HepG2 (cell line): ENCODE data around the gene GPC6. TPM values are rescaled to one million over a fixed set of nuclear protein-coding genes. Genes with fewer than 3 reads are reported as not detected.

Experiments
- ATAC-seq: fragments of 200-7000 bp; cut with Tn5 transposase; 3 replicates; pipeline ENCODE4 v1.9.1; 2020; ENCODE audit warnings: mild to moderate bottlenecking, moderate library complexity
- BruUV-seq: library from RNA; stranded (reverse); fragments of 400-500 nt; replicated peaks from 2 replicates; lab custom pipeline; 2021; lab: Mats Ljungman, UMichigan
- CTCF ChIA-PET: fragments of 300-600 bp; formaldehyde crosslinking; extraction: SDS; loops from one replicate; lab custom pipeline; 2021; ENCODE audit warnings: low total read pairs, inconsistent platforms, low intra/inter-chr PET ratio; lab: Yijun Ruan, JAX
- POLR2A ChIA-PET: fragments of 350-600 bp; sonication (Branson Sonifier 250); formaldehyde crosslinking; loops from one replicate; lab custom pipeline; 2020; ENCODE audit warnings: antibody characterized with exemption, inconsistent platforms; lab: Yijun Ruan, JAX
- DNase-seq: peaks from one replicate; pipeline ENCODE4 v3.0.0-alpha.2; 2015; ENCODE audit warnings: low spot score
- FAIRE-seq: peaks from 3 replicates; lab custom pipeline; 2011; peaks lifted over from hg19 to GRCh38; lab: Jason Lieb, UNC
- H2AFZ ChIP-seq: one replicate; pipeline ENCODE4 v1.6.1; 2011; ENCODE audit warnings: low read length, inconsistent platforms
- H3K27ac ChIP-seq: fragments of 300-600 bp; 3 replicates; pipeline ENCODE4 v1.8.0; 2011; ENCODE audit warnings: mixed run types, mild to moderate bottlenecking, mixed read lengths, low read length, inconsistent platforms; ENCODE audit not compliant: insufficient read depth; ENCODE audit errors: extremely low read length
- H3K27me3 ChIP-seq, 2 experiments: fragments of 200-600 bp in 1 of 2; 2 replicates in 1 of 2; 3 replicates in 1 of 2; pipeline versions ENCODE4 v1.6.0 to v1.8.0; 2011; ENCODE audit warnings: low read length in 2 of 2, mild to moderate bottlenecking in 2 of 2, moderate library complexity in 2 of 2, inconsistent platforms in 1 of 2; ENCODE audit not compliant: insufficient read depth in 2 of 2, control insufficient read depth in 1 of 2
- H3K36me3 ChIP-seq, 2 experiments: fragments of 200-600 bp in 1 of 2; replicated peaks in 1 of 2; 2 replicates in 1 of 2; 3 replicates in 1 of 2; pipeline versions ENCODE4 v1.5.1 to v1.8.0; 2011; ENCODE audit warnings: low read length in 2 of 2, inconsistent platforms in 1 of 2; ENCODE audit not compliant: insufficient read depth in 2 of 2, control insufficient read depth in 1 of 2
- H3K4me1 ChIP-seq: 2 replicates; pipeline ENCODE4 v1.5.1; 2012; ENCODE audit warnings: low read length, inconsistent platforms; ENCODE audit not compliant: insufficient read depth
- H3K4me2 ChIP-seq: 2 replicates; pipeline ENCODE4 v1.6.0; 2011; ENCODE audit warnings: low read depth, low read length, inconsistent platforms
- H3K4me3 ChIP-seq, 3 experiments: fragments of 200-600 bp in 1 of 3; sonication (generic), shearing (Covaris generic) in 1 of 3; replicated peaks in 1 of 3; 2 replicates each; pipeline ENCODE4 v1.5.1; 2011 to 2016; ENCODE audit warnings: low read length in 3 of 3, inconsistent platforms in 2 of 3, low read depth in 2 of 3, mild to moderate bottlenecking in 2 of 3, control low read depth in 1 of 3, mixed read lengths in 1 of 3; ENCODE audit not compliant: insufficient read depth in 1 of 3
- H3K79me2 ChIP-seq: one replicate; pipeline ENCODE4 v1.6.1; 2011; ENCODE audit warnings: low read length, inconsistent platforms; ENCODE audit not compliant: insufficient read depth
- H3K9ac ChIP-seq: 2 replicates; pipeline ENCODE4 v1.6.0; 2011; ENCODE audit warnings: mild to moderate bottlenecking, low read depth, low read length, inconsistent platforms; ENCODE audit not compliant: insufficient read depth
- H3K9me3 ChIP-seq: 2 replicates; pipeline ENCODE4 v1.5.1; 2012; ENCODE audit warnings: mild to moderate bottlenecking, low read length
- H4K20me1 ChIP-seq: 2 replicates; pipeline ENCODE4 v1.6.0; 2011; ENCODE audit warnings: inconsistent platforms, mild to moderate bottlenecking, low read length, moderate library complexity; ENCODE audit not compliant: insufficient read depth
- BCL6 ChIP-seq: IDR thresholded peaks from 2 replicates; pipeline ENCODE4 v1.6.1; 2016; ENCODE audit warnings: missing genetic modification reagents, missing compliant biosample characterization
- CAMTA2 ChIP-seq: sonication (generic); formaldehyde crosslinking; IDR thresholded peaks from 2 replicates; pipeline ENCODE4 v1.4.0; 2020; ENCODE audit warnings: mild to moderate bottlenecking, missing genetic modification reagents, borderline replicate concordance
- FOXK1 ChIP-seq: sonication (generic); formaldehyde crosslinking; IDR thresholded peaks from 2 replicates; pipeline ENCODE4 v1.4.0; 2020; ENCODE audit warnings: low read depth, missing genetic modification reagents, borderline replicate concordance
- GATAD2A ChIP-seq: IDR thresholded peaks from 2 replicates; pipeline ENCODE4 v1.6.1; 2016
- GPBP1L1 ChIP-seq: sonication (generic); formaldehyde crosslinking; IDR thresholded peaks from 2 replicates; pipeline ENCODE4 v1.5.0; 2020; ENCODE audit warnings: mild to moderate bottlenecking, missing genetic modification reagents
- LBX2 ChIP-seq: sonication (generic); formaldehyde crosslinking; IDR thresholded peaks from 2 replicates; pipeline ENCODE4 v1.5.0; 2020; ENCODE audit warnings: missing genetic modification reagents, mild to moderate bottlenecking, borderline replicate concordance
- MEIS1 ChIP-seq: sonication (generic); formaldehyde crosslinking; IDR thresholded peaks from 2 replicates; pipeline ENCODE4 v1.9.0; 2021; ENCODE audit warnings: mild to moderate bottlenecking, missing genetic modification reagents, moderate library complexity, borderline replicate concordance
- MZF1 ChIP-seq: sonication (generic); formaldehyde crosslinking; IDR thresholded peaks from 2 replicates; pipeline ENCODE4 v1.8.1; 2023; ENCODE audit warnings: mild to moderate bottlenecking, missing genetic modification reagents, borderline replicate concordance
- SMARCE1 ChIP-seq: fragments of 450-650 bp; IDR thresholded peaks from 2 replicates; pipeline ENCODE4 v1.6.1; 2017; ENCODE audit warnings: borderline replicate concordance
- SMYD3 ChIP-seq: sonication (generic); formaldehyde crosslinking; IDR thresholded peaks from 2 replicates; pipeline ENCODE4 v1.8.1; 2023; ENCODE audit warnings: mild to moderate bottlenecking, missing genetic modification reagents
- STAG1 ChIP-seq: sonication (generic); formaldehyde crosslinking; IDR thresholded peaks from 2 replicates; pipeline ENCODE4 v1.4.0; 2020; ENCODE audit warnings: missing genetic modification reagents
- TEAD3 ChIP-seq: optimal IDR thresholded peaks from 2 replicates; pipeline ENCODE3; 2016; ENCODE audit warnings: borderline replicate concordance
- THAP8 ChIP-seq: sonication (generic); formaldehyde crosslinking; IDR thresholded peaks from 2 replicates; pipeline ENCODE4 v1.5.1; 2020; ENCODE audit warnings: missing genetic modification reagents, mild to moderate bottlenecking, borderline replicate concordance
- ZBTB37 ChIP-seq: sonication (generic); formaldehyde crosslinking; IDR thresholded peaks from 2 replicates; pipeline ENCODE4 v1.4.0; 2020; ENCODE audit warnings: mild to moderate bottlenecking, missing genetic modification reagents
- ZNF136 ChIP-seq: sonication (generic); formaldehyde crosslinking; IDR thresholded peaks from 2 replicates; pipeline ENCODE4 v1.8.1; 2022; ENCODE audit warnings: low read depth, mild to moderate bottlenecking, moderate library complexity, missing genetic modification reagents
- ZNF446 ChIP-seq: sonication (generic); formaldehyde crosslinking; IDR thresholded peaks from 2 replicates; pipeline ENCODE4 v1.5.0; 2020; ENCODE audit warnings: mild to moderate bottlenecking, missing genetic modification reagents
- ZNF468 ChIP-seq: sonication (generic); formaldehyde crosslinking; IDR thresholded peaks from 2 replicates; pipeline ENCODE4 v1.8.0; 2022; ENCODE audit warnings: mild to moderate bottlenecking, moderate library complexity, missing genetic modification reagents
- WGBS: methylation state at CpG from one replicate; pipeline ENCODE4 v1.1.6; 2017; ENCODE audit warnings: low lambda C conversion rate; 5-methylcytosine and 5-hydroxymethylcytosine counted together
- in situ Hi-C: cut with HindIII; loops from 2 replicates; pipeline ENCODE4 v1.10.0; 2017; ENCODE audit warnings: low pct_unique_long_range_greater_than_20kb; ENCODE audit not compliant: extremely low pct_ligation_motif_present
- intact Hi-C: fragments of 100-400 bp; cut with micrococcal nuclease; formaldehyde crosslinking; loops from one replicate; pipeline ENCODE4 v1.10.0; 2022; ENCODE audit not compliant: unreplicated experiment
- polyA plus RNA-seq, 8 experiments: library from polyadenylated mRNA; depleted of rRNA in 3 of 8; stranded (reverse) in 7 of 8; unstranded in 1 of 8; fragments of >200 nt; fragmentation: Illumina TruSeq in 4 of 8; extraction: Trizol in 4 of 8; gene quantifications; 2 replicates each; pipeline versions ENCODE4 v1.2.1 to v1.2.3, GENCODE V29; 2011 to 2016; ENCODE audit warnings: low read depth in 4 of 8, missing spikeins in 1 of 8, mixed read lengths in 1 of 8; ENCODE audit not compliant: insufficient read depth in 1 of 8
- total RNA-seq, 5 experiments: library from RNA; depleted of rRNA; stranded (reverse); fragments of >200 nt; fragmentation: Illumina TruSeq; extraction: Trizol; gene quantifications; 2 replicates each; pipeline ENCODE4 v1.2.3, GENCODE V29; 2016; ENCODE audit warnings: low read depth in 1 of 5

GPC6 gene
- total and polyA plus RNA-seq, 2 of the 13 experiments (the other 11 are each of a cell fraction or from before 2014, with no cell fraction given): 24.5 to 33.9 TPM

GRCh38 chr13:94217370-94217769 lies 990.8 kb downstream of the GPC6 start:
- in situ Hi-C loops: no loop called here
- TF ChIP-seq ZNF468 (CRISPR knock-in tag): no peak
- no peak for TF ChIP-seq CAMTA2 (CRISPR knock-in tag)
- no peak for TF ChIP-seq BCL6 (CRISPR knock-in tag)
- no peak for TF ChIP-seq MEIS1 (CRISPR knock-in tag)
- TF ChIP-seq STAG1: no peak
- no peak for TF ChIP-seq GPBP1L1
- TF ChIP-seq TEAD3 (CRISPR knock-in tag): no peak
- no peak for TF ChIP-seq THAP8 (CRISPR knock-in tag)
- no peak for TF ChIP-seq ZNF136 (CRISPR knock-in tag)
- TF ChIP-seq MZF1 (CRISPR knock-in tag): no peak
- no peak for TF ChIP-seq FOXK1 (CRISPR knock-in tag)
- no peak for TF ChIP-seq LBX2 (CRISPR knock-in tag)
- TF ChIP-seq ZBTB37: no peak
- no peak for TF ChIP-seq GATAD2A
- no peak for TF ChIP-seq SMARCE1
- no peak for TF ChIP-seq SMYD3 (CRISPR knock-in tag)
- TF ChIP-seq ZNF446 (CRISPR knock-in tag): no peak
- no TSS peak for BruUV-seq

More at GRCh38 chr13:94217370-94217769, 990.8 kb downstream of the GPC6 start:
- H3K27ac ChIP-seq: no peak overlapping the region
- ChIA-PET CTCF (no interaction called here), POLR2A (no interaction called here)
- intact Hi-C loops: no loop called here
- H4K20me1 ChIP-seq: no peaks in the 10 kb centered on the region
- no peaks in the 10 kb centered on the region for H3K27me3 ChIP-seq
- no peak for DNase-seq
- H3K4me3 ChIP-seq: no peak overlapping the region
- no peak overlapping the region for H2AFZ ChIP-seq
- H3K4me2 ChIP-seq: no peak overlapping the region
- H3K9me3 ChIP-seq: no peaks in the 10 kb centered on the region
- H3K9ac ChIP-seq: no peak overlapping the region
- no peaks in the 10 kb centered on the region for H3K79me2 ChIP-seq
- no peaks in the 10 kb centered on the region for H3K36me3 ChIP-seq
- no peaks in the 10 kb centered on the region for H3K4me1 ChIP-seq
- no peak for ATAC-seq
- 97% methylated on average over 3 of the region's 3 CpGs for WGBS
- no peak for FAIRE-seq
